ENCODE data around the gene TAS2R30.

Gene TAS2R30, protein sequence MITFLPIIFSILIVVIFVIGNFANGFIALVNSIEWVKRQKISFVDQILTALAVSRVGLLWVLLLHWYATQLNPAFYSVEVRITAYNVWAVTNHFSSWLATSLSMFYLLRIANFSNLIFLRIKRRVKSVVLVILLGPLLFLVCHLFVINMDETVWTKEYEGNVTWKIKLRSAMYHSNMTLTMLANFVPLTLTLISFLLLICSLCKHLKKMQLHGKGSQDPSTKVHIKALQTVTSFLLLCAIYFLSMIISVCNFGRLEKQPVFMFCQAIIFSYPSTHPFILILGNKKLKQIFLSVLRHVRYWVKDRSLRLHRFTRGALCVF

DNA sequence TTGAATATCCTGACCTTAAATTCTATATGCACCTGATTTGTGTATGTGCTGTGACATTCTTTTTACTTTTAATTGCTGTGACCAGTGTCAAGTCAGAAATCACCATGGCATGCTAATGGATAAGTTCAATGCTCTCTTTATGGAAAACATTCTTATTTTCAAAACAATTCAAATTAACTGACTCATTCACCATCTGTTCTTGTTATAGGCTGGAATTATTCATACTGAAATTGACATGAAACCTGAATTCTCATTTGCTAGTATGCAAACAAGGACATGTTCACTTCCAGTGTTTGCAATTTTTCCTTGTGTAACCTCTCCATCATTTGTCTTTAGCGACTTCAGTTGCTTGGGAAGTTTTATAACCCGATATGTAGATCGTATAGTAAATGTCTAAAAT is at the start of gene TAS2R30:
Gene TAS2R30 (minus strand): TSS at position 340 of the 400 bp plus-strand sequence. CDS start 400 bp downstream, outside the sequence.
- DNase-seq, result no peak

DNA sequence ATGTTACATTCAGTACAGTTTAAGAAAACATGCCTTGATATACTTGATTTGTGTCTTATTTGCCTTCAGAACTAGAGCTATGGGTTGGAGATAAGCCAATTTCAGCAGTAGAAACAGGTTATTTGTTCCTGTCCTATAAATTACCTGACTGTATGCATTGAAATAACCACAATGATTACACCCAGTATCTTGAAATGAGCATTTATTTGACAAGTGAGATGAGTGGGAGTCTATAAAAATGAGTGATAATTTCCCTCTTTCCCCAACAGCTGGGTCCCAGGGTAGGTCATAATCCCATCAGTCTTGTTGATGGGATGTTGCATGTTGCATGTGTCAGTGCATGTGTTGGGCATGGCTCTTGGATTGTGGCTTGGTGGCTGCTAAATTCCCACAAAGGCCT is 48.6 kb upstream of the TAS2R30 start:
- no peak for DNase-seq

DNA sequence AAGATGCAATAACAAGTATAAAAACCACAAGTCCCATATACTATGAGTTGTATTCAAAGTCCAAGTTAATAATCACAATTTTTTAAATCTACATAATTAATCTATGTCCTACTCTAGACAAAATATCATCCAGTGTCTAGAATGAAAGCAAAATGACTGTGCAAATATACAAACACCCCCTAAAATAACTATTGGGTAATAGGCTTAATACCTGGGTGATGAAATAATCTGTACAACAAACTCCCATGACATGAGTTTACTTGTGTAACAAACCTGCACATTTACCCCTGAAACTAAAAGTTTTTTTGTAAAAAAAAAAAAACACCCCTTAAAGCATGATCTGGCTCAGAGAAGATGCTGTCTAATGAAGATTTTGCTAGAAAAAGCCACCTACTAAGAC is 48.1 kb upstream of the TAS2R30 start:
- DNase-seq, result no peak

- no peak for DNase-seq
These were observed 43.8 kb upstream of the TAS2R30 start for GRCh38 chr12:11178250-11178649.

GRCh38 chr12:11174022-11174421 is 39.6 kb upstream of the TAS2R30 start:
- DNase-seq, result no peak

- no peak for DNase-seq
These were observed 37.7 kb upstream of the TAS2R30 start for GRCh38 chr12:11171969-11172675.

- DNase-seq, result peak; percentile 58
These were observed 36.9 kb upstream of the TAS2R30 start, which contains the start of gene SMIM10L1 for GRCh38 chr12:11171145-11171968. TSS of gene SMIM10L1 (plus strand) at chr12:11171194. CDS start at chr12:11171357, 163 bp downstream.

DNA sequence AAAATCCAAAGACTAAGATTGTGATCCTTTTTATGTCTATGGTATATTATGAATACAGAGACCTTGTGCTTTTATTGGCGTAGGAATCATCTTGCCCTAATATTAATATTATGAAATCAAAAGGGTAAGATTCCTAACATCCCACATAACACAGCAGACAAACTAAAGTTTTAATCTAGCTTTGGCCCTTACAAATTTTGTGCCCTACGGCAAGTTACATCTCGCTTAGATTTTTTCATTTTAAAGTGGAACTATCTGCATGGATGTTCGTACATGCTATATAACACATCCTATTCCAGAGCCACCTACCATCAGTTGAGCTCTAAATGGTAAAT is 36.3 kb upstream of the TAS2R30 start:
- DNase-seq, result no peak

DNA sequence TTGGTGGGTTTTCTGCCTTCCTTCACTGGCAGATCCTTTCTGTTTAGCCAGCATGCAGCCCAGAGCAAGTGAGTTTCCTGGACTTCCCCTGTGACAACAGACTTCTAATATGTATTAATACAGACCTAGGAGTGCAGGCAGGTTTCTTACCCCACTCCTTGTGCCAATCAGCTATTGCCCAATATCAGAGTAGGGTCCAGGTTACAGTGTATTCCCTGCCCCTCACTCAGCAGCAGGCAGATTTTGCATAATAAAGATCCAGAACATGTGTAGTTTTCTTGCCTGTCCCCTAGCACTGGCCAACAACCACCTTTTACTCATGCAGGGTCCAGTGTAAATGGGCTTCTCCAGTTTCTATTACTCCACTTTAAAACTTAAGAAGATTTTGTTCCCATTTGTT is 31.9 kb upstream of the TAS2R30 start:
- DNase-seq, result no peak

- no peak for DNase-seq
These were observed 29.9 kb upstream of the TAS2R30 start for GRCh38 chr12:11164384-11164783.

GRCh38 chr12:11162502-11162901 is 28.1 kb upstream of the TAS2R30 start:
- DNase-seq, result no peak

DNA sequence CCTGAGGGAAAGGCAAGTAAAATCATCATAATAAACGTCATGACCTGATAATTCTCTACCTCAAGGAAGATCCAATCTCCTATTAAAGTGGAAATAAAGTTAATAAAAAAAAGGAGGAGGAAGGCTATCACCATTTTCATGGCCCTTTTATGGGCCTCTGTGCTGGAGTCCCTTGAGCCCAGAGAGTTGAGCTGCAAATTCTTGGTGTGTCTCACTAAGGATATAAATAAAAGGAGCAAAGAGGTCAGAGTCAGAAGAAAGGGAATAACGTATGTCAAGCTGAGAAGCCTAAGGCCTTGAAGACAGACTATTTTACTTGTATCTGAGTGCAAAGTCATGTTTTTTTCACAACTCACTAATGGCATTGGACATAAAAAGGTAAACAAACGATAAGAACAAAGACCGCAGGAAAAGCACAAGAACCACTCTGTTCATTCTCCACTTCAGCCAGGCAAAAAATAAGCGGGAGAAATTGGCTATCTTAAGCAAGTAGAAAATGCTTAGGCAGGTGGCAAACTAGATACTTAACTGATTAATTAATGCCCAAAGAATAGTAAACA is 24.5 kb upstream of the TAS2R30 start:
- no peak for DNase-seq

GRCh38 chr12:11154400-11154925 is 20.0 kb upstream of the TAS2R30 start:
- no peak for DNase-seq

GRCh38 chr12:11152725-11153124 is 18.3 kb upstream of the TAS2R30 start:
- DNase-seq, result no peak

GRCh38 chr12:11150832-11151231 is 16.4 kb upstream of the TAS2R30 start:
- no peak for DNase-seq

DNA sequence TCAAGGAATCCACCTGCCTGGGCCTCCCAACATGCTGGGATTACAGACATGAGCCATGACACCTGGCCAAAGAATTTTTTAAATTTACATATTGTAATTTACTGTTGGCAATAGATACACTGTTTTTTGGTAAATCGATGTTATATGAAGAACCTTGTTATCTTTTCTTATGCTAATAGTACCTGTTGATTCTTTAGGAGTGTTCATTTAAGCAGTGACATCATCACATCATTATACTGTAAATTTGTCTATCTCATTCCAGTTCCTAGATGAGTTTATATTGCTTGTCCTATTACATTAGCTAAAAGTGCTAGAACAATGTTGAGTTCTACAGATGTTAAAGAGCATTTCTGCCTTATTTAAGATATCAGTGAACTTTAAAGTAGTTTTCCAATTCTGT is 13.0 kb upstream of the TAS2R30 start:
- DNase-seq, result no peak

DNA sequence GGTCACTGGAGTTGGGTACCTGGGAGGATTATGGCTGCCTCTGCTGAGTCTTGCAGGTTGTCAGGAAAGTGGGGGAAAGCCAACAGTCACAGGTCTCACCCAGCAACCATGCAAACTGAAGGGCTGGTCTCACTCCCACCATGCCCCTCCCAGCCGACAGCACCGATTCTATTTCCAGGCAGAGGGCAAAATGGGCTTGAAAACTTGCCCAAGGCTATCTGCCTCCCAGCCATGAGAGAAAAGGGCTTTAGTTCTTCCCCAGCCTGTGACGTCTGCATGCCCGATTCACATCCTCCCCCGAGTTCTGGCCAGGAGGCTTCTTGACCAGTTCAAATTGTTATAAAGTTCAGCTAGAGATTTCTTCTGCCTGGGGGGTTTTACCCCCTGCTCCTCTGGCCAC is 9.9 kb upstream of the TAS2R30 start:
- DNase-seq, result no peak

DNA sequence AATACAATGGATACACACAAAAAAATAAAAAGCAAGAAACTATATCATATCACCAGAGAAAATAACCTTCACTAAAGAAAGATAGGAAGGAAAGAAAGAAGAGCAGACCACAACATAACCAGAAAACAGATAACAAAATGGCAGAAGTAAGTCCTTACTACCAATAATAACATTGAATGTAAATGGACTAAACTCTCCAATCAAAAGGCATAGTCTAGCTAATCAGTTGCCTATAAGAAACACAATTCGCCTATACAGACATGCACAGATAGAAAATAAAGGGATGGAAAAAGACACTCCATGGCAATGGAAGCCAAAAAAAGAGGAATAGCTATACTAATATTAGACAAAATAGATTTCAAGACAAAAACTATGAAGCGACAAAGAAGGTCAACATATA is 8.9 kb upstream of the TAS2R30 start:
- no peak for DNase-seq

GRCh38 chr12:11136075-11136474 is 1.6 kb upstream of the TAS2R30 start:
- no peak for DNase-seq

DNA sequence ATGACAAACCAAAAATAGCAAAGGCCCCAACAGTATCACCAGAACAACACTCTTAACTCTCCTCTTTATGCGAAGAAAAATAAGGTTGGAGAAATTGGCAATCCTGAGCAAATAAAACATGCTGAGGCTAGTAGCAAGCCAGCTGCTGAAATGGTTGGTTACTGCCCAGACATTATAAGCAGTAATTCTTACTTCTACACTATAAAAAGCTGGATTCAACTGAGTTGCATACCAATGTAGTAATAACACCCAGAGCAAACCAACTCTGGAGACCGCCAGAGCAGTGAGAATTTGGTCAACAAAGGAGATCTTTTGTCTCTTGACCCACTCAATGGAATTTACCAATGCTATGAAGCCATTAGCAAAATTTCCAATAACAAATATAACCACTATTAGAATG is 628 bp downstream of the TAS2R30 start:
- DNase-seq, result no peak

DNA sequence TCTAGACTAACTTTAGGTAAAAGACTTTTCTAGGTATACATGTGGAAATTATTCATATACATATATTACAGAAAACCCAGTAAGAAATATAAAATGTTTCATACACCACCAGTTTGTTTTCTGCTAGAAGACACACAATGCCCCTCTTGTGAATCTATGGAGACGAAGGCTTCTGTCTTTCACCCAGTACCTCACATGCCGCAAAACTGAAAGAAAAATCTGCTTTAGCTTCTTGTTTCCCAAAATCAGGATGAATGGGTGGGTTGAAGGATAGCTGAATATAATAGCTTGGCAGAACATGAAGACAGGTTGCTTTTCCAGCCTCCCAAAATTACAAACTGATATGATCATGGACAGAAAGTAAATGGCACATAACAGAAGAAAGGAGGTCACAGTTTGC is 1.3 kb downstream of the TAS2R30 start:
- DNase-seq, result no peak

GRCh38 chr12:11130999-11131398 is 3.4 kb downstream of the TAS2R30 start:
- no peak for DNase-seq

DNA sequence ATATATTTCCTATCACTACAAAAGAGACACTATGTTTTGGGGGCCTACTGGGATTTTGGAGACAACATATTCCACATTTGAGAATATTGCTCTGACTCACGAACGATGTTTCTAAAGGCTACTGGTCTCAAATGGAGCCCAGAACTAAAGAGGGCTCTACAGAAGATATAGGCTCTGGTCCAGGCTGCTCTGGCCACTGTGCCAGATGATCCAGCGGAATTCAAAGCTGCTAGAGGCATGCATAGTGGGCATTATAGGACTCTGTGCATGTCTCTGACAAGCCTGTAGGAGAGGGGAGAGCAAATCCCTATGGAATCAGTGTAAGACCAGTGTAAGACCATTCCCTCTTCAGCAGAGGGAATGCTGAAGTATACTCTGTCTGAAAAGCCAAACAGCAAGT is 4.1 kb downstream of the TAS2R30 start:
- DNase-seq, result no peak

All from NCI-H1436 treated with DMSO at 0.1 percent for 48 hours (cell line).